RPMI7951 (cell line): Measurements from ENCODE around the gene CERK. TPM values are rescaled to one million over a fixed set of nuclear protein-coding genes. Genes with fewer than 3 reads are reported as not detected.
"Not testable (repeated sequence)": the region's sequence is repeated elsewhere in the genome, so short reads cannot be mapped to it uniquely, and the experiment has no call there.

Experiments
- DNase-seq: peaks from one replicate; pipeline ENCODE4 v3.0.0-alpha.2; 2012; ENCODE audit warnings: low read depth
- total RNA-seq: library from RNA; depleted of rRNA; stranded (reverse); fragments of >200 nt; shearing (Covaris generic); gene quantifications from 2 replicates; pipeline ENCODE4 v1.2.3, GENCODE V29; 2014

The CERK gene
- total RNA-seq, 1 experiment from 2014 or later: 24.0 TPM

DNA sequence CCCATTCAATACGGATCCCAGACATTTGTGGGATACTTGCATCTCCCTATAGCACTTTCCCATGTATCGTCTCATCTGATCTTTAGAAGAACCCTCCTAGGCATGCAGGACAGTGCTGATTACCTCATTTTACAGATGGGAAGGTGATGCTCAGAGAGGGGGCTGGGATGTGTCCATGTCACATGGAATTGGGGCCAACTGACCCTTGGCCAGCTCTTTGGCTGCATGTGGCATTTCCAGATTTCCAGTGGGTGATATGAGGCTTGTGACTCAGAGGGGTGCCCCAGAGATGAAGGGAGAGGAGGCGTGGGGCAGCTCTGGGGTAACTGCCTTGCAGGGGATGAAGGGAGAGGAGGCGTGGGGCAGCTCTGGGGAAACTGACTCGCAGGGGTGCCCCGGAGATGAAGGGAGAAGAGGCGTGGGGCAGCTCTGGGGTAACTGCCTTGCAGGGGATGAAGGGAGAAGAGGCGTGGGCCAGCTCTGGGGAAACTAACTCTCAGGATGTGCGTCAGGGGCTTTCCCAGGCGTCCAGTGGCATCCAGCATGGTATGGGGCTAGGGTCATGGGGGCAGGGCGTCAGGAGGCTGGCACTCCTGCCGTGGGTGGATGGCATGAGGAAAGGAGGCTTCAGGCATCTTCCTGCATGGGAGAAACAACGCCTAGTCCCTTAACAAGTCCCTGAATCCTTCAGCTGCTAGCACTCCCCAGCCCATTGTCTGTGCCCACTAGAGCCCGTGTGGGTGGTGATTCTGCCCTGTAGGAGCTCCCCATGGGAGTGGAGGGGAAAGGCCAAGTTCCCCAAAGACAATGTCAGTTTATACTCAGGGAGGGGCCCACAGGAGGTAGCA, 11.9 kb upstream of the CERK start:
- DNase-seq: no peak

GRCh38 chr22:46748908-46749675, 11.0 kb upstream of the CERK start:
- DNase-seq: peak; percentile 53

DNA sequence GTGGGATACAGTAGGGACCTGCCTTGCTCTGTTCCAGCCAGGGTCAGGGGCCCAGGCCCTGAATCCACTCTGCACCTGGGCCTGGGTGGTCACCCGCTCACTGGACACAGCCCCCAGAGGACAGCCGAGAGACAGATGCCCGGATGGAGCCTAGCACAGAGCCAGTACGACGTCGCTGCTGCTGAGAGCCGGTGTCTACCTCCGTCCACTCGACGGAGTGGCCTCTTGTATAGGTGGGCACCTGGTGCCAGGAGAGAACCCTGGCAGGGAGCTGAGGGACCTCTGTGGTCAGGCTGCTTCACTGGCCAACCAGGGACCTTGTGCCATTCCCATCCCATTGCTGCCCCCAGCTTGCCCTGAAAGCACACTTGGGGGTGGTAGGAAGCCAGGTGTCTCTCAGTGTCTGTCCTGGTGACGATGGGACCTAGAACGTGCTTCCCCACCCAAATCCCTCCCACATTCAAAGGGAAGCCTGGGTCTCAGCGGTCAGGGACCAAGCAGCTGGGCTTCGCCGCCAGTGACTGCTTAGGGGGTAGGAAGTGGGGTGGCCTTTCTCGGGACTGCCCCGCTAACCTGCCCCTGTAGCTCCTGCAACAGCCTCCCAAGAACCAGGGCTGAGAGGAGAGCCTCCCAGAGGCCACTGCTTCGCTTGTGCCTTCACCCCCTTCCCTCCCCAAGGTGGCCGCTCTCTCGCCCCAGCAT, 10.3 kb upstream of the CERK start:
- no peak for DNase-seq

GRCh38 chr22:46747646-46748045, 9.6 kb upstream of the CERK start:
- no peak for DNase-seq

DNA sequence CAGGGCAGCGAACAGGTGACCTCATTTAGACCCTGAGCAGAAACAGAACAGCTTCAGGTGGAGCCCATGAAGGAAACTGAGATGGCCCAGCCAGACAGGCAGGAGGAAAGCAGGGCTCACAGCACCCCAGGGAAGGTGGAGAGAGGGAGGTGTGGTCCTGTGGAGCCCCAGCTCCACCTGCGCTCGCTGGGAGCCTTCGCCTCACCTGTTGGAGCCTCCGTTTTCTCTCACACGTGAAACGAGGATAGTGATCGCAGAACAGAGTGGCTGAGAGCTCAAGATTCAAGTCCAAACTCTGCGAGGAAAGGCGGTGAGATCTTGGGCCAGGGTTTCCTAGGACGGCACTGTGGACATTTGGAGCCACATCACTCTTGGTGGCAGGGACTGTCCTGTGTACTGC, 8.6 kb upstream of the CERK start:
- DNase-seq: no peak

GRCh38 chr22:46746192-46746591, 8.1 kb upstream of the CERK start:
- DNase-seq: no peak

- no peak for DNase-seq
These were observed 6.5 kb upstream of the CERK start for GRCh38 chr22:46744581-46744980.

DNA sequence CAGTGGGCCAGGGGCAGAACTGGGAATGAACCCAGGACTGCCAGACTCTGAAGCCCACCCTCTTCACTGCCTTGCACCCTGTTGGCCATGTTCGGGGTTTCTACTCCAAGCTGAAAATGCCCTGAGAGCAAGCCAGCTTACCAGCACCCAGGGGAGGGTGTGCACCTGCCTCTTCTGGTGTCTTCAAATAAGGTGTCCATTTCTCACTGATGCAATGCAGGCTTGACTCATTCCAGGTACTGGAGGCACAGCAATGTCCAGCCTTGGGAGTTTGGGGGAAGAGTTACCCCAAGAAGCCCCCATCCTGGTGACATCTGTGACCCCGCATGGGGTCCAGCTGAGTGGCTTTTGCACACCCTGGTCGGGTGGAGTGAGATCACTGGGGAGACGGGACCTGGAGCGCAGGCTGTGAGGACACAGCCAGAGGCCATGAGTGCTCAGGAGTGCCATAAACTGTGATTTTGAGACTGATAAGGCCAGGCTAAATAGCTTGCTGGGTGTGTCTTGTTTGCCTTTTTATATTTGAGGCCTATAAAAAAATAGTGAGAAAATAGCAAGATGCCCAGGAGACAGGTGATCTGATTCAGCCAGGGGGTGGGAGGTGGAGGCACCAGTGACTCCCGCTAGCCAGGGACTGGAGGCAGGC, 4.6 kb upstream of the CERK start:
- no peak for DNase-seq

- no peak for DNase-seq
These were observed 4.0 kb upstream of the CERK start for GRCh38 chr22:46741974-46742519.

- DNase-seq: no peak
These were observed 3.1 kb upstream of the CERK start for GRCh38 chr22:46740910-46741780.

GRCh38 chr22:46739094-46739870, 1.2 kb upstream of the CERK start:
- no peak for DNase-seq

GRCh38 chr22:46738647-46739093, 618 bp upstream of the CERK start:
- no peak for DNase-seq

DNA sequence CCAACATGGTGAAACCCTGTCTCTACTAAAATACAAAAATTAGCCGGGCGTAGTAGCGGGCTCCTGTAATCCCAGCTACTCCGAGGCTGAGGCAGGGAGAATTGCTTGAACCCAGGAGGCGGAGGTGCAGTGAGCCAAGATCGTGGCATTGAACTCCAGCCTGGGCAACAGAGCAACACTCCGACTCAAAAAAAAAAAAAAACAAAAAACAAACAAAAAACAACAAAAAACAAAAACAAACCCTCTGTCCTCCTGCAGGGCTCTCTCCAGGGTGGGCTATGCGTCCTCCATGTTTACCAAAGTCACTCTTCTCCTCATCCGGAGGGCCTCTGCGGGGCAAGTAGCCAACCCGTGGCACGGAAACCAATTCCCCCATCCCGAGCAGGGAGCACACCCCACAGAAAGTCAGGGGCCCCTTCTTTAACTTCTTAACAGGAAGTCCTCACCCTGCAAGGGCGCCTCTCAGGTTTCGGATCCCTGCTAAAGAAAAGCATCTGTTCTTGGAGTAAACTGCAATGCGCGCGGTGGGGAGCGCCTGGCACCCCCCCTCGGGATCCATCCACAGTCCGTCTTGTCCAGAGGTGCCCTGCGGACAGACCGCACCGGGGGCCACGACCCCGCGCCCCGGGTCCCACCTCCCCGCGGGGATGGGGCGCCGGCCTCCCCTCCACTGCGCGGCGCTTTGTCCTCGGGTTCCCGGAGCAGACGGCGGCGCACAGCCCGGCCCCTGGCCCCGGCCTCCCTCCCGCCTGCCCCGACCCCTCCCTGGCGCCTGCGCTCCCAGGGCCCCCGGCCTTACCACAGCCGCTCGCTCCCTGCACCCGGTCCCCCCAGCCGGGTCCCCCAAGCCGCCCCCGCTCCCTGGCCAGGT, 712 bp downstream of the CERK start:
- DNase-seq: peak; percentile 27

DNA sequence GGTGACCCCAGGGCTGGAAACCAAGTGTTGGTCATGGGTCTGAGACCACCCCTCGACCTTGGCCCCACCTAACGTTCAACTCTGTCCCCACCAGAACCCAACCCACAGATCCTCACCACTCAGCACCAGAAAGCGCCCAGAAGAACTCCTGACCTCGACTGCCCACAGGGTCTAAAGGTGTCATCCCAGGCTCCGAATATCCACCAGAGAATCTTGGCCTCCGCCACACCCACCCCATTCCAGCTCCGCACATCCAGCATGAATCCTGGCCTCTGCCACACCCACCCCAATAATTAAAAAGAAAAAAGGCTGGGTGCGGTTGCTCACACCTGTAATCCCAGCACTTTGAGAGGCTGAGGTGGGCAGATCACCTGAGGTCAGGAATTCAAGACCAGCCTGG, 1.3 kb downstream of the CERK start:
- DNase-seq: no peak

DNA sequence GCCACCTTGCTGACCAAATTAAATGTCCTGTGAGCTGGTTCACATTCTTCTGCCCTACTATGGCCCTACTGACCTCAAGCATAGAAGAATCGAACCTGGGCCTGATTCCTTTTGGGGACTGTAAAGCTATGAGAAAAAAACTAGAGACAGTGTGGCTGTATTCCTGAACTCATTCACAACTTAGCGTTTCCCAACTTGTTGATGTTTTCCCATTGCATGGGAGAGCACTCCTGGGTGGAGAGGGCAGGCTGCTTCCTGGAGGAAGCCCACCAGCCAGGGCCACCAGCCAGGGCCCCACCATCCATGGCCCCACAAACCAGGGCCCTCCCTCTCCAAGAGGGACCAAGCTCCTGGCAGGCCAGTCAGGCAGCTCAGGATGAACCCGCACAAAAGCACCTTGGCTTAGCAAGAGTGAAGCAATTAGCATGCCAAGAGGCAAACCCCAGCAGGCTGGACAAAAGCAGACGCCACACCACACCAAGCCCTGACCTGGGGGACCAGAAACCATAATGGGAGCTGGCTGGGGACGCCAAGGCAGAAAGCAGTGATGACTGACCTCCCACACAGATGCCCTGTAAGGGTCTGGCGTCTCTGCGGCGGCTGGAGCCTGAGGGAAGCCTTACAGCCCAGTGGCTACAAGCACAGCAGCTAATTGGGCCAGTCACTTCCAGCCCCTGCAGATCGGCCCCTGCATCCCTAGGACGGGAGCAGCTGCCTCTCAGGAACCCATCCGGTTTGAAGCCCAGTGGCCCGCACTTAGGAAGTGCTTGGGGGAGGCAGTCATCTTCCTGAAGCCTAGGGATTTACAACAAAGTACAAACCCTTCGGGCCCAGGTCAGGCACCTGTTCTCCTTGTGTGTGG, 2.1 kb downstream of the CERK start:
- DNase-seq: no peak

DNA sequence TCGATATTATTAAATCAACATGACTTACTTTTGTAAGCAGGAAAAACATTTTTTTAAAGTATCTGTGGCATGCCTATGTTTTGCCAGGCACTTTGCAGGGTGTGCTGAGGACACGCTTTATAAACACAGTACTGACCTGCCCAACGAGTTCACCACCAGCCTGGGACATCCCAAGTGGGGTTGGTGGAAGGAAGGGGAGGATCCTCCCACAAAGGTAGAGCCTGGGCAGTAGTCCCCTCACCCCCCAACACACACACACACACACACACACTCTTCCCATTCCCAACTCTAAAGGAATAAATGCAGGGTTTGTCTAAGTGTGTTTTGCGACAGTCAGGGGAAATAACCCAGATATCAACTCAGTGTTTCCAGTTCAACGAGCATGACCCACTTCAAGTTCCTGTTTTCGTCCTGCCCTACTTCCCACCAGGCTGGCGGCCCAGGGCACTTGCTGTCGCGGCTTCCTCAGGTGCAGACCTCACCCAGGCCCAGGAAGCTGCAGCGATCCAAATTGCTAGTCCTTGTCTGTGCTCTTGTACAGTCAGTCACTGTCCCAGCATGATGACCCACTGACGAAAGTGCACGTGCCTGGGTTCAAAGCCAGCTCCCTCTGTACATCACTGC, 3.1 kb downstream of the CERK start:
- no peak for DNase-seq

GRCh38 chr22:46734213-46734722, 3.8 kb downstream of the CERK start:
- DNase-seq: not testable (repeated sequence)
